GM20431 (cell line): ENCODE results near the gene HIVEP2.
"Not testable (repeated sequence)": the region's sequence is repeated elsewhere in the genome, so short reads cannot be mapped to it uniquely, and the experiment has no call there.

Experiments used
- in situ Hi-C: fragments of 300-500 bp; cut with MseI, MboI; formaldehyde crosslinking; loops from one replicate; pipeline ENCODE4 v1.15.0; 2020; ENCODE audit warnings: low sequenced_read_pairs; ENCODE audit not compliant: unreplicated experiment

Gene HIVEP2

GRCh38 chr6:142945049-142945445 is at the start of gene HIVEP2:
Gene HIVEP2, minus strand, starts transcription at chr6:142945176. Its CDS starts 170,438 bp downstream, at chr6:142774738.
- in situ Hi-C loops, result no loop called here

- in situ Hi-C loops, result no loop called here
Observed at GRCh38 chr6:142993977-142994376, 49.0 kb upstream of the HIVEP2 start.

GRCh38 chr6:142987490-142987889 is 42.5 kb upstream of the HIVEP2 start:
- in situ Hi-C loops, result no loop called here

- in situ Hi-C loops, result no loop called here
Observed at GRCh38 chr6:142985281-142985680, 40.3 kb upstream of the HIVEP2 start.

- in situ Hi-C loops, result no loop called here
Observed at GRCh38 chr6:142984386-142984785, 39.4 kb upstream of the HIVEP2 start.

GRCh38 chr6:142975365-142975764 is 30.4 kb upstream of the HIVEP2 start:
- in situ Hi-C loops, result no loop called here

- in situ Hi-C loops, result not testable (repeated sequence)
Observed at GRCh38 chr6:142970941-142971340, 26.0 kb upstream of the HIVEP2 start.

GRCh38 chr6:142968601-142969000 is 23.6 kb upstream of the HIVEP2 start:
- in situ Hi-C loops, result no loop called here

- in situ Hi-C loops, result no loop called here
Observed at GRCh38 chr6:142966294-142966693, 21.3 kb upstream of the HIVEP2 start.

GRCh38 chr6:142965164-142965563 is 20.2 kb upstream of the HIVEP2 start:
- in situ Hi-C loops, result no loop called here

- in situ Hi-C loops, result no loop called here
Observed at GRCh38 chr6:142960098-142960497, 15.1 kb upstream of the HIVEP2 start.

- in situ Hi-C loops, result no loop called here
Observed at GRCh38 chr6:142958343-142958742, 13.4 kb upstream of the HIVEP2 start.

- in situ Hi-C loops, result no loop called here
Observed at GRCh38 chr6:142956726-142957125, 11.8 kb upstream of the HIVEP2 start.

GRCh38 chr6:142954844-142955243 is 9.9 kb upstream of the HIVEP2 start:
- in situ Hi-C loops, result no loop called here

- in situ Hi-C loops, result no loop called here
Observed at GRCh38 chr6:142953373-142954273, 8.6 kb upstream of the HIVEP2 start.

GRCh38 chr6:142952614-142953013 is 7.6 kb upstream of the HIVEP2 start:
- in situ Hi-C loops, result no loop called here

- in situ Hi-C loops, result no loop called here
Observed at GRCh38 chr6:142950291-142950690, 5.3 kb upstream of the HIVEP2 start.

- in situ Hi-C loops, result no loop called here
Observed at GRCh38 chr6:142947714-142948480, 2.9 kb upstream of the HIVEP2 start.

GRCh38 chr6:142946924-142947713 is 2.1 kb upstream of the HIVEP2 start:
- in situ Hi-C loops, result no loop called here

GRCh38 chr6:142946181-142946923 is 1.4 kb upstream of the HIVEP2 start:
- in situ Hi-C loops, result no loop called here
